ENCODE data around the gene PUS7L.

Gene PUS7L

GRCh38 chr12:43776498-43776897 is 17.9 kb upstream of the PUS7L start:
- TF ChIP-seq EZH2phosphoT487 (IDR thresholded peaks at IDR 0.05; ENCODE audit: borderline replicate concordance) = no peak
- peak; percentile 77 for TF ChIP-seq CTCF (conservative IDR thresholded peaks at IDR 0.05; ENCODE audit: low read length)
- no peaks in the 10 kb centered on the region for H4K20me1 ChIP-seq (ENCODE audit: insufficient read depth, low read length, poor library complexity, severe bottlenecking)
- H3K9me2 ChIP-seq (replicated peaks; ENCODE audit: low read depth, low read length) = no peaks in the 10 kb centered on the region
- H3K79me2 ChIP-seq (ENCODE audit: insufficient read depth, low read length) = no peaks in the 10 kb centered on the region
- H3K27me3 ChIP-seq (ENCODE audit: insufficient read depth, low read length, poor library complexity, severe bottlenecking) = no peaks in the 10 kb centered on the region
- H3F3A ChIP-seq (ENCODE audit: low read depth) = no peaks in the 10 kb centered on the region
- no peaks in the 10 kb centered on the region for H3K9me3 ChIP-seq (ENCODE audit: insufficient read depth, low read depth, low read length)
- peaks cover 39% of the 10 kb centered on the region; the same call in 1 of the 2 replicates for H3K36me3 ChIP-seq (ENCODE audit: insufficient read depth, low read length)
- H3K9ac ChIP-seq (ENCODE audit: low read depth, low read length, poor library complexity, severe bottlenecking) = no peak overlapping the region
- no peak overlapping the region for H3K4me2 ChIP-seq (ENCODE audit: low read depth, low read length, poor library complexity, severe bottlenecking)
- H3K4me3 ChIP-seq (ENCODE audit: low read length, poor library complexity, severe bottlenecking) = no peak overlapping the region
- no peaks in the 10 kb centered on the region for H3K4me1 ChIP-seq (ENCODE audit: insufficient read depth, low read length, poor library complexity, severe bottlenecking)
- no peak overlapping the region for H2AFZ ChIP-seq (ENCODE audit: low read length)

- H3K9ac ChIP-seq (ENCODE audit: low read depth, low read length, poor library complexity, severe bottlenecking) = no peak overlapping the region
- H3K9me3 ChIP-seq (ENCODE audit: insufficient read depth, low read depth, low read length) = no peaks in the 10 kb centered on the region
- no peaks in the 10 kb centered on the region for H3F3A ChIP-seq (ENCODE audit: low read depth)
- TF ChIP-seq CTCF (conservative IDR thresholded peaks at IDR 0.05; ENCODE audit: low read length) = no peak
- TF ChIP-seq EZH2phosphoT487 (IDR thresholded peaks at IDR 0.05; ENCODE audit: borderline replicate concordance) = no peak
- H4K20me1 ChIP-seq (ENCODE audit: insufficient read depth, low read length, poor library complexity, severe bottlenecking) = peaks cover 14% of the 10 kb centered on the region
- peaks cover 12% of the 10 kb centered on the region; the same call in 1 of the 2 replicates for H3K79me2 ChIP-seq (ENCODE audit: insufficient read depth, low read length)
- H2AFZ ChIP-seq (ENCODE audit: low read length) = no peak overlapping the region
- H3K4me1 ChIP-seq (ENCODE audit: insufficient read depth, low read length, poor library complexity, severe bottlenecking) = peaks cover 18% of the 10 kb centered on the region
- H3K9me2 ChIP-seq (replicated peaks; ENCODE audit: low read depth, low read length) = no peaks in the 10 kb centered on the region
- H3K36me3 ChIP-seq (ENCODE audit: insufficient read depth, low read length) = peaks cover under 1% of the 10 kb centered on the region; the same call in 1 of the 2 replicates
- H3K4me2 ChIP-seq (ENCODE audit: low read depth, low read length, poor library complexity, severe bottlenecking) = no peak overlapping the region
- no peak overlapping the region for H3K4me3 ChIP-seq (ENCODE audit: low read length, poor library complexity, severe bottlenecking)
- H3K27me3 ChIP-seq (ENCODE audit: insufficient read depth, low read length, poor library complexity, severe bottlenecking) = no peaks in the 10 kb centered on the region
These were observed 7.7 kb upstream of the PUS7L start for GRCh38 chr12:43766291-43766690.

- peaks cover 28% of the 10 kb centered on the region for H3K79me2 ChIP-seq (ENCODE audit: insufficient read depth, low read length)
- peaks cover 28% of the 10 kb centered on the region for H4K20me1 ChIP-seq (ENCODE audit: insufficient read depth, low read length, poor library complexity, severe bottlenecking)
- TF ChIP-seq CTCF (conservative IDR thresholded peaks at IDR 0.05; ENCODE audit: low read length) = no peak
- no peak for TF ChIP-seq EZH2phosphoT487 (IDR thresholded peaks at IDR 0.05; ENCODE audit: borderline replicate concordance)
- no peaks in the 10 kb centered on the region for H3K9me3 ChIP-seq (ENCODE audit: insufficient read depth, low read depth, low read length)
- no peak overlapping the region for H3K4me2 ChIP-seq (ENCODE audit: low read depth, low read length, poor library complexity, severe bottlenecking)
- no peaks in the 10 kb centered on the region for H3K27me3 ChIP-seq (ENCODE audit: insufficient read depth, low read length, poor library complexity, severe bottlenecking)
- H2AFZ ChIP-seq (ENCODE audit: low read length) = no peak overlapping the region
- H3K9me2 ChIP-seq (replicated peaks; ENCODE audit: low read depth, low read length) = no peaks in the 10 kb centered on the region
- no peaks in the 10 kb centered on the region for H3K36me3 ChIP-seq (ENCODE audit: insufficient read depth, low read length)
- no peak overlapping the region for H3K9ac ChIP-seq (ENCODE audit: low read depth, low read length, poor library complexity, severe bottlenecking)
- H3F3A ChIP-seq (ENCODE audit: low read depth) = no peaks in the 10 kb centered on the region
- H3K4me1 ChIP-seq (ENCODE audit: insufficient read depth, low read length, poor library complexity, severe bottlenecking) = peaks cover 35% of the 10 kb centered on the region
- no peak overlapping the region for H3K4me3 ChIP-seq (ENCODE audit: low read length, poor library complexity, severe bottlenecking)
These were observed 5.9 kb upstream of the PUS7L start for GRCh38 chr12:43764528-43764927.
